A673 (cell line): ENCODE data around the gene ITPR3.

ENCODE experiments used
- CTCF ChIP-seq: fragments of 300-800, 200-600 bp; sonication (generic); conservative IDR thresholded peaks from 2 replicates; pipeline ENCODE4 v1.5.1; 2017; ENCODE audit warnings: low read depth, mild to moderate bottlenecking, antibody characterized with exemption, low read length, moderate library complexity, mixed read lengths
- EZH2 ChIP-seq: fragments of 200-600 bp; sonication (generic); IDR thresholded peaks from 2 replicates; pipeline ENCODE4 v1.6.1; 2017; ENCODE audit warnings: borderline replicate concordance, low read depth, mild to moderate bottlenecking, mixed read lengths, antibody characterized with exemption, low read length; ENCODE audit not compliant: poor library complexity, severe bottlenecking

- TF ChIP-seq CTCF (no peak), EZH2 (no peak)
These were observed 87.5 kb downstream of the ITPR3 start for GRCh38 chr6:33708516-33709204.
